Trophoblast cell (in vitro differentiated cells and primary cell): ENCODE results near the gene IRX3.
A peak's percentile ranks its signal among the peaks of the same experiment; 100 is the strongest.

Experiments
- DNase-seq, 2 donors: peaks; one replicate each; pipeline ENCODE4 v3.0.0-alpha.2; 2016
- H2AFZ ChIP-seq: 2 replicates; pipeline ENCODE4 v1.6.1; 2013; ENCODE audit warnings: low read length, moderate library complexity, mild to moderate bottlenecking; ENCODE audit not compliant: insufficient read depth, poor library complexity
- H2AK5ac ChIP-seq: 2 replicates; pipeline ENCODE4 v1.6.1; 2013; ENCODE audit warnings: mild to moderate bottlenecking, low read length
- H2BK120ac ChIP-seq: 2 replicates; pipeline ENCODE4 v1.6.1; 2013; ENCODE audit warnings: low read length, mild to moderate bottlenecking, moderate library complexity; ENCODE audit not compliant: insufficient read depth, poor library complexity
- H2BK12ac ChIP-seq: 2 replicates; pipeline ENCODE4 v1.6.1; 2013; ENCODE audit warnings: mild to moderate bottlenecking, low read length, moderate library complexity
- H2BK5ac ChIP-seq: 2 replicates; pipeline ENCODE4 v1.6.1; 2013; ENCODE audit warnings: low read length, low read depth, moderate library complexity, mild to moderate bottlenecking; ENCODE audit not compliant: poor library complexity
- H3K14ac ChIP-seq: 2 replicates; pipeline ENCODE4 v1.6.1; 2013; ENCODE audit warnings: mild to moderate bottlenecking, low read length
- H3K18ac ChIP-seq: 2 replicates; pipeline ENCODE4 v1.6.1; 2013; ENCODE audit warnings: mild to moderate bottlenecking, low read length
- H3K23ac ChIP-seq: 2 replicates; pipeline ENCODE4 v1.6.1; 2013; ENCODE audit warnings: low read length
- H3K27ac ChIP-seq: 2 replicates; pipeline ENCODE4 v1.5.1; 2013; ENCODE audit warnings: low read depth, mild to moderate bottlenecking, inconsistent platforms, low read length, moderate library complexity
- H3K27me3 ChIP-seq: 2 replicates; pipeline ENCODE4 v1.6.1; 2013; ENCODE audit warnings: inconsistent platforms, mild to moderate bottlenecking, low read length, moderate library complexity; ENCODE audit not compliant: insufficient read depth
- H3K36me3 ChIP-seq, 2 experiments: 1 replicate in 1 of 2; 2 replicates in 1 of 2; pipeline ENCODE4 v1.6.1; 2013; ENCODE audit warnings: low read length in 2 of 2, mild to moderate bottlenecking in 2 of 2, moderate library complexity in 1 of 2; ENCODE audit not compliant: insufficient read depth in 2 of 2, control insufficient read depth in 1 of 2
- H3K4ac ChIP-seq: 2 replicates; pipeline ENCODE4 v1.6.1; 2013; ENCODE audit warnings: low read depth, mild to moderate bottlenecking, low read length, moderate library complexity
- H3K4me1 ChIP-seq, 2 experiments: 1 replicate in 1 of 2; 2 replicates in 1 of 2; pipeline ENCODE4 v1.6.1; 2013; ENCODE audit warnings: low read length in 2 of 2, mild to moderate bottlenecking in 2 of 2, moderate library complexity in 1 of 2; ENCODE audit not compliant: insufficient read depth in 2 of 2, control insufficient read depth in 1 of 2
- H3K4me2 ChIP-seq: 2 replicates; pipeline ENCODE4 v1.6.1; 2013; ENCODE audit warnings: inconsistent platforms, mild to moderate bottlenecking, low read length, moderate library complexity
- H3K4me3 ChIP-seq: 2 replicates; pipeline ENCODE4 v1.5.1; 2013; ENCODE audit warnings: mild to moderate bottlenecking, low read depth, low read length, inconsistent platforms
- H3K79me1 ChIP-seq: one replicate; pipeline ENCODE4 v1.6.1; 2013; ENCODE audit warnings: low read length
- H3K79me2 ChIP-seq: 2 replicates; pipeline ENCODE4 v1.6.1; 2013; ENCODE audit warnings: low read length, mild to moderate bottlenecking; ENCODE audit not compliant: control insufficient read depth, insufficient read depth, poor library complexity
- H3K9ac ChIP-seq: 2 replicates; pipeline ENCODE4 v1.6.1; 2013; ENCODE audit warnings: mild to moderate bottlenecking, low read length
- H3K9me3 ChIP-seq: 2 replicates; pipeline ENCODE4 v1.6.1; 2013; ENCODE audit warnings: low read depth, mild to moderate bottlenecking, control low read depth, inconsistent platforms, low read length; ENCODE audit not compliant: insufficient read depth
- H4K12ac ChIP-seq: 2 replicates; pipeline ENCODE4 v1.6.1; 2013; ENCODE audit warnings: low read depth, mild to moderate bottlenecking, low read length, moderate library complexity
- H4K8ac ChIP-seq: 2 replicates; pipeline ENCODE4 v1.6.1; 2013; ENCODE audit warnings: low read depth, mild to moderate bottlenecking, low read length, moderate library complexity
- H4K91ac ChIP-seq: one replicate; pipeline ENCODE4 v1.6.1; 2013; ENCODE audit warnings: low read depth, mild to moderate bottlenecking, low read length, moderate library complexity
- WGBS: extraction: QIAGEN DNeasy Blood & Tissue Kit; methylation state at CpG from one replicate; pipeline ENCODE4 v1.1.7; 2013; ENCODE audit warnings: missing lambda C conversion rate; ENCODE audit not compliant: insufficient read length, insufficient coverage; ENCODE audit errors: extremely low coverage; 5-methylcytosine and 5-hydroxymethylcytosine counted together

IRX3 gene

DNA sequence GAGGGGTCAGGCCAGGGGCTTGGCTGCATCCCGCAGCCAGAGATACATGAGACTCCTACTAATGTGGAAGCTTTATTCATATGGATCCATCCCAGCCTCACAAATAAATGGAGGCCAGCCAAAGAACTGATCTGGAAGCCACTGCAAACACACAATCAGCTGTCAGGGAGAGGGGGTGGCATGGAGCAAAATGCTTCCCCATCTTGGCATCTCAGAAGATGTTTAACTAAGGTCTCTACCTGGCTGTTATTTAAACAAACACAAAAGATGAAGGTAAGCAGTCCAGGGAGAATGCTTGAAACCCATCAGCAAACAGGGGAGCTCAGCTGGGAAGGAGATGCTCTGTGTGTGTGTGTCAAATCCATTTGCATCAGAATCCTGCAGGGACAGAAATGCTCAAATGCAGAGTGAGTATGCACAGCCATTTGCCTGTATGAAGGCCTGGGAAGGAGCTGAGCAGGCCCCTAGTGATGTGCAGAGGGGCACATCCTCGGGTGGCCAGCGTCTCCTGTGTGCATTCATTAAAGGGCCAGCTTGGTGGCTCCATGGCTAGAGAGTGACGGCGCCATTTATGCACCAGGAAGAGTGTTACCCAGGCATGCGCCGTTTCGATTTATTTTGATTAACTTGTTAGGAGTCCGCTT, 34.2 kb upstream of the IRX3 start:
- H4K12ac ChIP-seq: no peak overlapping the region
- H4K91ac ChIP-seq: no peak overlapping the region
- peaks cover 2% of the 10 kb centered on the region for H3K27me3 ChIP-seq
- no peak for DNase-seq
- H2AFZ ChIP-seq: no peak overlapping the region
- WGBS: no CpG with 5 or more reads among the region's 9 CpGs
- H3K18ac ChIP-seq: no peak overlapping the region
- H3K4me2 ChIP-seq: no peak overlapping the region
- H3K14ac ChIP-seq: no peak overlapping the region
- no peaks in the 10 kb centered on the region for H3K79me1 ChIP-seq
- H3K27ac ChIP-seq: no peak overlapping the region
- no peak overlapping the region for H2AK5ac ChIP-seq
- no peak overlapping the region for H3K23ac ChIP-seq
- no peaks in the 10 kb centered on the region for H3K79me2 ChIP-seq
- no peak overlapping the region for H2BK120ac ChIP-seq
- H4K8ac ChIP-seq: no peak overlapping the region
- H3K4me3 ChIP-seq: no peak overlapping the region
- no peak overlapping the region for H3K4ac ChIP-seq
- no peak overlapping the region for H2BK12ac ChIP-seq
- peaks cover 1% of the 10 kb centered on the region for H3K9me3 ChIP-seq
- no peak overlapping the region for H3K9ac ChIP-seq
- H3K4me1 ChIP-seq: no peaks in the 10 kb centered on the region
- H2BK5ac ChIP-seq: no peak overlapping the region
- no peaks in the 10 kb centered on the region for H3K36me3 ChIP-seq

DNA sequence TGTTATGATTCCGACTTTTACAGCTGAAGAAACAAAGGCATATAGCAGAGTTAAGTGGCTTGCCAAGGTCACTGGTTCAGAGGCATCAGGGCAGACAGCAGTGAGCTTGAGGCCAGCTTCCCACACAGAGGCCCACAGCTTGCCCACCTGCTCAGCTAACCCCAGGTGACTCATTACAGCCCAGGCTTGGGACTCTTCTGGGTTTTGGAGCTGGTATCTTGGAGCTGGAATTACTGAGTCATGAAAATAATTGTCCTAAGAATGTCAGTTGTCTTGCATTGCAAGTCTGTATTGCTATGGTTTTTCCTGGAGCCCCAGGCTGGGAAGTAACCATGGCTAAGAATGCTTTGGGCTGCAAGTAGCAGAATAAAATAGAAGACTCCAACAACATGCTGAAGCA, 32.4 kb upstream of the IRX3 start:
- Histone ChIP-seq H3K4me2 (no peak overlapping the region), H3K79me2 (no peaks in the 10 kb centered on the region), H2BK5ac (no peak overlapping the region), H3K9ac (no peak overlapping the region), H3K27ac (no peak overlapping the region), H3K36me3 (no peaks in the 10 kb centered on the region), H4K8ac (no peak overlapping the region), H2BK12ac (no peak overlapping the region), H3K23ac (no peak overlapping the region), H4K91ac (no peak overlapping the region), H3K4me3 (no peak overlapping the region), H3K4ac (no peak overlapping the region), H3K4me1 (no peaks in the 10 kb centered on the region), H4K12ac (no peak overlapping the region), H3K9me3 (peaks cover 1% of the 10 kb centered on the region), H2BK120ac (no peak overlapping the region), H3K79me1 (no peaks in the 10 kb centered on the region), H2AFZ (no peak overlapping the region), H3K18ac (no peak overlapping the region), H3K14ac (no peak overlapping the region), H3K27me3 (peaks cover 2% of the 10 kb centered on the region), H2AK5ac (no peak overlapping the region)
- DNase-seq: peak; percentile 82 to 94
- WGBS: no CpG with 5 or more reads among the region's 1 CpG

DNA sequence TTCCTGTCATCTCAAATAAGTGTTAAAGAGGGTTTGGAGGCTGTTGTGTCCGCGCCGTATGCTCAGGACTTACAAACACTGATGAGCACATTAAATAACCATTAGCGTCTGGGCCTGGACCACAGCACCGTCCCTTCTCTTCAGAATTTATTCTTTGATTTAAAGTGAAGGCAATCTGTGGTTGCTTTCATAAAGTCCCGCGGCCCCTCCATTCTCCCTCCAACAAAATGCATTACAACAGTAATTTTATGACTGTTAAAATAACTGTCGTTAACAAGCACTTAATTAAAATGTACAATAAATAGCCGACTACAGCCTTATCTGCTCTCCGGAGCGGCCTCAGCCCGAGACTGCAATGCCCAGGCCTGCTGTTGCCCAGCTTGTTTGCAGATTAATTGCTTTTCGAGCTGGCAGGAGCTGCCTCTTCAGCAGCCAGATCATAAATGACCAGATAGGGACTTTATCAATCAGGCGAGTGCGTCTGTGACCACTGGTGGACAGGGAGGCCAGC, 30.6 kb upstream of the IRX3 start:
- Histone ChIP-seq H3K9me3 (no peaks in the 10 kb centered on the region), H2BK120ac (no peak overlapping the region), H2BK5ac (no peak overlapping the region), H3K14ac (no peak overlapping the region), H2AK5ac (no peak overlapping the region), H3K4me1 (no peaks in the 10 kb centered on the region), H3K23ac (no peak overlapping the region), H3K9ac (no peak overlapping the region), H4K12ac (no peak overlapping the region), H4K8ac (no peak overlapping the region), H3K36me3 (no peaks in the 10 kb centered on the region), H3K4ac (no peak overlapping the region), H3K27me3 (peaks cover 2% of the 10 kb centered on the region), H3K4me3 (no peak overlapping the region), H4K91ac (no peak overlapping the region), H2AFZ (no peak overlapping the region), H3K79me1 (no peaks in the 10 kb centered on the region), H2BK12ac (no peak overlapping the region), H3K18ac (no peak overlapping the region), H3K4me2 (no peak overlapping the region), H3K79me2 (no peaks in the 10 kb centered on the region), H3K27ac (no peak overlapping the region)
- WGBS: no CpG with 5 or more reads among the region's 15 CpGs
- DNase-seq: no peak

DNA sequence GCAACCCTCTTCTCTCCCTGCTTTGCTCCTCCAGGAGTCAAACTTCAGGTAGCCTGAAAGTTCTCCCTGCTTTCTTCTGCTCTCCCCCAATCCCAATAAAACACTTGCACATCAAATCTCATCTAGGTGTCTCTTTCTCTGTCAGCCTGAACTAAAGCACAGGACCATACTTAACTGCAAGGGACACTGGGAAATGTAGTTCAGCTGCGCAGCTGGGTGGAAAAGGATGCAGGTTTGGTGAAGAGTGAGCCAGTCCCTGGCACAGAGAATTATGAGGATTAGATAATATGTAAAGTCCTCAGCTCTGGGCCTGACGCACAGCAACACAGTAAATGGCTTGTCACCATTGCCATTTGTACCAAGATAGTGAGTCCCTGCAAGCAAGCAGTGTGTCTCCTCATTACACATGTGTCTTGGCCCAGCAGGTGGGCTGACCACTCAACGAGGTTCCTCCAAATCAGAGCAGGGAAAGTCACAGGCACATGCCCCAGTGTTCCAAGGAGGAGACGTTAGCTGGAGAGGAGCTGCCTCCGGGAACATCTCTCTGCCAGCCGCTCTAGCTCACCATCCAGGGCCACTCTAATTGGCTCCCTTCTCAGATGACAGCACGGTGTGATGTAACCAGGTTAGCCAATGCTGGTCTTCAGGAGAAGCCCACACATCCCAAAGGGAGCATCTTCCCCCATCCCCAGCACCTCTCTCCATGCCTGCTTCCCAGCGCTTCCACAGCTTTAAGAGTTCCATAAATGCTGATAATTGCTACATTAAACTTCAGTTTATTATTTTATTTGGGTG, 29.7 kb upstream of the IRX3 start:
- Histone ChIP-seq H3K4ac (no peak overlapping the region), H3K27ac (no peak overlapping the region), H2AFZ (no peak overlapping the region), H3K14ac (no peak overlapping the region), H3K4me1 (no peaks in the 10 kb centered on the region), H4K8ac (no peak overlapping the region), H2AK5ac (no peak overlapping the region), H3K27me3 (peaks cover 2% of the 10 kb centered on the region), H3K9ac (no peak overlapping the region), H3K79me2 (no peaks in the 10 kb centered on the region), H3K4me3 (no peak overlapping the region), H3K23ac (no peak overlapping the region), H4K91ac (no peak overlapping the region), H3K79me1 (no peaks in the 10 kb centered on the region), H3K9me3 (no peaks in the 10 kb centered on the region), H2BK120ac (no peak overlapping the region), H2BK5ac (no peak overlapping the region), H4K12ac (no peak overlapping the region), H3K18ac (no peak overlapping the region), H3K4me2 (no peak overlapping the region), H2BK12ac (no peak overlapping the region), H3K36me3 (no peaks in the 10 kb centered on the region)
- no CpG with 5 or more reads among the region's 8 CpGs for WGBS
- no peak for DNase-seq
